ENCODE measurements around the gene EPHA4. TPM values are rescaled to one million over a fixed set of nuclear protein-coding genes. Genes with fewer than 3 reads are reported as not detected.

Gene EPHA4
- polyA plus RNA-seq, 1 of the 3 experiments (the other 2 are of a cell fraction), result 0.90 TPM

DNA sequence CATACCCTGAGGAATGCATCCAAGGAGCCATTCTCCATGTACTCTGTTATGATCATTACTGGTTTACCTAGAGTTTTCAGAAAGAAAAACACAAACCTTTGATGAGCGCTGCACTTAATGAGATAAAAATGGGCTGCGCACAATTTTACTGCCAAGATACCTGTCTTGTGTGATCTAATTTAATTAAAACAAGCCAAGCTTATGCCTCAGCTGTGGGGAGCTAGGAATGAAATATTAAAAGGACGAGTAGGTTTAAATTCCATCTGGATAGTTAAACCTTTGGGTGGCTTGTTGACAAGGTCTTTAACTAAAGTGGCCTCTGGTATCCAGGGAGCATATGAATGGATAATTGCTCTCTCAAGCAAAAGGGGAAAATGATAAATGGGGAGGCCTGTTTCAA lies 135.0 kb downstream of the EPHA4 start:
- POLR2A ChIA-PET, result no interaction called here
- Histone ChIP-seq H3K36me3 (replicated peaks in 1 of 2; ENCODE audit: control insufficient read depth in 1 of 2, insufficient read depth in 2 of 2, low read length in 1 of 2) (no peaks in the 10 kb centered on the region), H3F3A (replicated peaks; ENCODE audit: insufficient read depth) (no peaks in the 10 kb centered on the region), H3K27me3 (ENCODE audit: insufficient read depth) (no peaks in the 10 kb centered on the region), H3K4me1 (ENCODE audit: control insufficient read depth in 1 of 2, insufficient read depth in 2 of 2, low read depth in 1 of 2, low read length in 1 of 2) (no peaks in the 10 kb centered on the region), H3K27ac (ENCODE audit: low read depth in 2 of 2, low read length in 1 of 2) (no peak overlapping the region), H3K9me2 (no peaks in the 10 kb centered on the region), H3K9ac (no peak overlapping the region), H3K4me3 (ENCODE audit: low read depth in 2 of 2, low read length in 1 of 2) (no peak overlapping the region), H2AFZ (ENCODE audit: low read depth) (no peak overlapping the region), H3K4me2 (no peak overlapping the region), H3K79me2 (ENCODE audit: insufficient read depth) (no peaks in the 10 kb centered on the region), H3K9me3 (no peaks in the 10 kb centered on the region), H4K20me1 (ENCODE audit: insufficient read depth) (no peaks in the 10 kb centered on the region)
- CTCF ChIA-PET, result no interaction called here
- TF ChIP-seq SIN3A (IDR thresholded peaks at IDR 0.05; ENCODE audit: borderline replicate concordance, low read depth, low read length), result no peak
- TF ChIP-seq RCOR1 (IDR thresholded peaks at IDR 0.05; ENCODE audit: low read length), result no peak
- TF ChIP-seq RAD21 (IDR thresholded peaks at IDR 0.05; ENCODE audit: low read length), result no peak
- no peak for TF ChIP-seq EZH2phosphoT487 (IDR thresholded peaks at IDR 0.05; ENCODE audit: borderline replicate concordance, low read depth)
- TF ChIP-seq TCF12 (IDR thresholded peaks at IDR 0.05), result no peak
- no peak for DNase-seq
- WGBS (ENCODE audit: low lambda C conversion rate), result 48% methylated on average over 3 of the region's 3 CpGs

- H3K4me2 ChIP-seq, result no peak overlapping the region
- no peaks in the 10 kb centered on the region for H3K79me2 ChIP-seq (ENCODE audit: insufficient read depth)
- no peak overlapping the region for H3K4me3 ChIP-seq (ENCODE audit: low read depth in 2 of 2, low read length in 1 of 2)
- H3K9me3 ChIP-seq, result no peaks in the 10 kb centered on the region
- H3F3A ChIP-seq (replicated peaks; ENCODE audit: insufficient read depth), result no peaks in the 10 kb centered on the region
- DNase-seq, result no peak
- no peaks in the 10 kb centered on the region for H3K9me2 ChIP-seq
- no peaks in the 10 kb centered on the region for H3K27me3 ChIP-seq (ENCODE audit: insufficient read depth)
- 14% methylated on average over 2 of the region's 2 CpGs for WGBS (ENCODE audit: low lambda C conversion rate)
- H3K4me1 ChIP-seq (ENCODE audit: control insufficient read depth in 1 of 2, insufficient read depth in 2 of 2, low read depth in 1 of 2, low read length in 1 of 2), result no peaks in the 10 kb centered on the region
- H4K20me1 ChIP-seq (ENCODE audit: insufficient read depth), result no peaks in the 10 kb centered on the region
- H3K36me3 ChIP-seq (replicated peaks in 1 of 2; ENCODE audit: control insufficient read depth in 1 of 2, insufficient read depth in 2 of 2, low read length in 1 of 2), result no peaks in the 10 kb centered on the region
- CTCF ChIA-PET, result no interaction called here
- no peak overlapping the region for H3K9ac ChIP-seq
- H3K27ac ChIP-seq (ENCODE audit: low read depth in 2 of 2, low read length in 1 of 2), result no peak overlapping the region
- POLR2A ChIA-PET, result no interaction called here
- TF ChIP-seq YY1 (IDR thresholded peaks at IDR 0.05; ENCODE audit: low read depth) (no peak), GATA2 (CRISPR knock-in tag; IDR thresholded peaks at IDR 0.05) (no peak), JUND (IDR thresholded peaks at IDR 0.05) (no peak), IRF3 (IDR thresholded peaks at IDR 0.05; ENCODE audit: low read depth, low read length) (no peak), TEAD4 (IDR thresholded peaks at IDR 0.05; ENCODE audit: borderline replicate concordance, insufficient read depth) (no peak), TCF12 (IDR thresholded peaks at IDR 0.05) (no peak), EZH2phosphoT487 (IDR thresholded peaks at IDR 0.05; ENCODE audit: borderline replicate concordance, low read depth) (no peak), ZBTB33 (IDR thresholded peaks at IDR 0.05; ENCODE audit: borderline replicate concordance, low read depth) (no peak), MXI1 (IDR thresholded peaks at IDR 0.05; ENCODE audit: low read depth, low read length) (no peak), USF1 (IDR thresholded peaks at IDR 0.05; ENCODE audit: borderline replicate concordance, low read depth) (no peak), NFIC (IDR thresholded peaks at IDR 0.05; ENCODE audit: borderline replicate concordance) (no peak), EP300 (IDR thresholded peaks at IDR 0.05; ENCODE audit: borderline replicate concordance in 1 of 2, low read depth in 1 of 2, low read length in 1 of 2) (no peak), SMC3 (IDR thresholded peaks at IDR 0.05; ENCODE audit: low read depth, low read length) (no peak)
- TF ChIP-seq, protein P1, sequence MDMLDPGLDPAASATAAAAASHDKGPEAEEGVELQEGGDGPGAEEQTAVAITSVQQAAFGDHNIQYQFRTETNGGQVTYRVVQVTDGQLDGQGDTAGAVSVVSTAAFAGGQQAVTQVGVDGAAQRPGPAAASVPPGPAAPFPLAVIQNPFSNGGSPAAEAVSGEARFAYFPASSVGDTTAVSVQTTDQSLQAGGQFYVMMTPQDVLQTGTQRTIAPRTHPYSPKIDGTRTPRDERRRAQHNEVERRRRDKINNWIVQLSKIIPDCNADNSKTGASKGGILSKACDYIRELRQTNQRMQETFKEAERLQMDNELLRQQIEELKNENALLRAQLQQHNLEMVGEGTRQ (IDR thresholded peaks at IDR 0.05; ENCODE audit: borderline replicate concordance, low read depth, low read length), result no peak
- no peak overlapping the region for H2AFZ ChIP-seq (ENCODE audit: low read depth)
Measured at GRCh38 chr2:221435171-221435570, 136.9 kb downstream of the EPHA4 start.
